Measurements from ENCODE around the gene RBM23.
A peak's percentile ranks its signal among the peaks of the same experiment; 100 is the strongest.

The RBM23 gene

DNA sequence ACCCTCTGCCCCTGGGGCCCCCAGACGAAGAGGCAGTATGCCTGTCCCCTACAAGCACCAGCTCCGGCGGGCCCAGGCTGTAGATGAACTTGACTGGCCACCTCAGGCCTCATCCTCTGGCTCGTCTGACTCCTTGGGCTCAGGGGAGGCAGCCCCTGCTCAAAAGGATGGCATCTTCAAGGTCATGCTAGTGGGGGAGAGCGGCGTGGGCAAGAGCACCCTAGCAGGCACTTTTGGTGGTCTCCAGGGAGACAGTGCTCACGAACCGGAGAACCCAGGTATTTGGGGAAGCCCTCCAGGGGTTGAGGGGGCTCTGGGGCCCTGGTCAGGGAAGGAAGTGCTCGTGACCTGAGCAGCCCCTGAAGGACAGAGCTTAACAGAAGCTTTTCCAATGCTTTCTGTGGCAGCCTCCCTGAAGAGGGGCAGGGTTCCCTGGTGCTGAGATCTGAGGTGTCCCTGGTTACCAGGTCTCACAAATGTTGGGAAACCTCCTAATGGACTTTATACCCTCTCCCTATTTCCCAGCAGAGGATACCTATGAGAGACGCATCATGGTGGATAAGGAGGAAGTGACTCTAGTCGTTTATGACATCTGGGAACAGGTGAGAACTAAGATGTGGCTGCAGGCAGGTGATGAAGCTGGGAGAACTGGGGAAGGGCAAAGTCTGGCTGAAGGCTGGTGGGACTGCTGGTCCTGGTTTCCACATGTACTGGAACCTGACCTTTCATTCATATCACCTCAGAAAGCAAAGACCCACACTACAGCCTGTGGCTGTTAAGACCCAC, 34.0 kb downstream of the RBM23 start:
- DNase-seq: no peak

DNA sequence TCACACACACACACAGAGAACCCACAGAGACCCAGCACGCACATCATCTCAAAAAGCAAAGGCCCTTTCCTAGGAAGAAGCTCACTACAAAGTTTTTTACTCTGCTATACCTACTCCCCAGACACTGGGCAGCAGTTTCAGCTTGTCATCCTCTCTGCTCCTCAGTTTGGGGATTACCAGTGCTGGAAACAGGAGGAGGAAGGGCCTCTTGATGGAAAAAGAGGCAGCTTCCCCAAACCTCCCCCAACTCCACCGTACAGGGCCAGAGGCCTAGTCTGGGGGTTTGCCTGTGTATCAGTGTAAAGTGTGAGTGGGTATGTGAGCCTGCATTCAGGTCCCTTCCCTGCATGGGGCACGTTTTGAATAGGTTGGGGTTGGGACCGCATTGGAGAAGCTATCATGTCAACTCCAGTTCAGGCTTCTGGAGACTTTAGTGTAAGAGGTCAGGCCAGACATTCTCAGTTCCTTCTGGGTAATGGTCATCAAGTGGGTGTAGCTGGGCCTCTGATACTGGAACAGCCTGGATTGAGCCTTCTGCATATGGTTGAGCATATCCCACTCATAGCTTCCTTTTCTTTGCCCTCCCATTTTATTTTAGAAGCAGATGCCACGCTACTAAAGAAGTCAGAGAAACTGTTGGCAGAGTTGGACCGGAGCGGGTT, 34.7 kb downstream of the RBM23 start:
- DNase-seq: no peak

DNA sequence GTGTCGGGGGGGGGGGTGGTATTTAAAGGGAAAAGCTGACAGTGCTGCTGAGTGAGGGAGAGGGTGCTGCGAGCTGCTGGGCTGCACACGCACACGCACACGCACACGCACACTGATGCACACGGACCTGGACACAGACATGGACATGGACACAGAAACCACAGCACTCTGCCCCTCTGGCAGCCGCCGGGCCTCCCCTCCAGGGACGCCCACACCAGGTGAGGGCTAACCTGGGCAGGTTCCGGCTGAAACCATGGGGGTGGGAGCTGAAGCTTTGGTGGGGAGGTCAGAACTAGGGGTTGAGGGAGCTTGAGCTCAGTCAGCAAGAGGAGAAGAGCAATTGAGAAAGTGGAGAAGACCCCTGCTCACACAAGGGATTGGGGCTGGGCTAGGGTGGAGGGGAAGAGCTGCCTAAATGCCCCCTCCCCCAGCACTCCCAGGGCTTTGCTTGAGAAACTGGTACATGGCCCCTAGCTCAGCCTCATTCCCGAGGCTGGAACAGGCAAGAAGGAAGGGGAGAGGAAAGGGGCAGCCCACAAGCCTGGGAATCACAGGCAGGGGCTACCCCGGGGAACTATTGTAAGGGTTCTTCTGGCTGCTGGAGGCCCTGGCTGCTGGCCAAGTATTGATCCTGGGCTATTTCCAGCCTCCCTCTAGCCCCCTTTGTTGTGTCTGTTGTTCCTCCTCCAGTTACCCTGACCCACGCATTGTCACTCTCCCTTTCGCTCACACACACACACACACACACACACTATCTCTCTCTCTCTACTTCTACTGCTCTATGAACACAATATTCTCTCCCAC, 35.6 kb downstream of the RBM23 start, which contains the start of gene REM2:
Gene REM2 (plus strand): TSS at position 50 of the 804 bp plus-strand sequence. CDS start 66 bp downstream, at position 116.
- no peak for DNase-seq

DNA sequence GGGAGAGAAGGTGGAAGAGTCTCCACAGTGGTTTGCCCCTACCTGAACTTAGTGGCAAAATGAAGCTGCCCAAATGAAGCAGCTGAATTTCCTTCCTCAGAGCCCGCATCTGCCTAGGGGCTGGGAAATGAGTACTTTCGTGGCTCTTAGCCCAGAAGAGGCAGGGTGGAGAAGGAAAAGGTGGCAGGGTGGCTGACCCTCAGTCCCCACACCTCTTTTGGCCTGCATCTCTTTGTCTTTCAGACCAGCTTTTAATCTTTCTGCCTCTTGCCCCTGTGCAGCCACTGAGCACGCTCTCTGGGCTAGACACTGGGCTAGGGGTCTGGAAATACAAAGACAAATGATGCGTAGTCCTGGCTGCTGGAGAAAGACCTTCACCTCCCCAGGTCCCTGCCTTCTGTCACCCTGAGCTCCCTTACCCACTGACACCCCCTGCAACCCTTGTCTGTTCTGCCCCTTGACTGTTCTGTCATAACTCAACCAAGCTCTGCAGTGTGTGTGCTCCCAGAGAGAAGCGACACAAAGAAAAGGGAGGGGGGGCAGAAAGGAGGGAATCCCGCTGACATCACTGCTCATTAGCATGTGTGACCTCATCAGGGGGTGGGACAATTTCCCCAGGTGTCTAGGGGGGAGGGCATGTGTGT, 36.3 kb downstream of the RBM23 start:
- no peak for DNase-seq

DNA sequence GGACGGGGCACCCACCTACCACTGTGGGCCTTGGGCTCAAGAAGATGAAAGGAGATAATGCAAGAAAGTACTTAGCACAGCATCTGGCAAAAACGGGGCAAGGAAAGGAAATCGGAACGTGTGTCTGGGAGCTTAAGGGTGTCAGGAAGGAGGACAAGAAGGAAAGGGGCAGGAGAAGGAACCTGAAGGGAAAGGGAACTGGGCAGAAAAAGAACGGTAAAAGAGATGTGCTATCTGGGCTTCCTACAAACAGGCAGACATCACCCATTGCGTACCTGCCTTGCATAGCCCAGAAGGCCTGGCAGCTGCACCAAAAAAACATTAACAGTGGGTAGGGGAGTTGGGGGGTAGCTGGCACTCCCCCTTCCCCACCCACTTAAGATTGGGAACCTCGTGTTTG, 36.9 kb downstream of the RBM23 start:
- DNase-seq: no peak

DNA sequence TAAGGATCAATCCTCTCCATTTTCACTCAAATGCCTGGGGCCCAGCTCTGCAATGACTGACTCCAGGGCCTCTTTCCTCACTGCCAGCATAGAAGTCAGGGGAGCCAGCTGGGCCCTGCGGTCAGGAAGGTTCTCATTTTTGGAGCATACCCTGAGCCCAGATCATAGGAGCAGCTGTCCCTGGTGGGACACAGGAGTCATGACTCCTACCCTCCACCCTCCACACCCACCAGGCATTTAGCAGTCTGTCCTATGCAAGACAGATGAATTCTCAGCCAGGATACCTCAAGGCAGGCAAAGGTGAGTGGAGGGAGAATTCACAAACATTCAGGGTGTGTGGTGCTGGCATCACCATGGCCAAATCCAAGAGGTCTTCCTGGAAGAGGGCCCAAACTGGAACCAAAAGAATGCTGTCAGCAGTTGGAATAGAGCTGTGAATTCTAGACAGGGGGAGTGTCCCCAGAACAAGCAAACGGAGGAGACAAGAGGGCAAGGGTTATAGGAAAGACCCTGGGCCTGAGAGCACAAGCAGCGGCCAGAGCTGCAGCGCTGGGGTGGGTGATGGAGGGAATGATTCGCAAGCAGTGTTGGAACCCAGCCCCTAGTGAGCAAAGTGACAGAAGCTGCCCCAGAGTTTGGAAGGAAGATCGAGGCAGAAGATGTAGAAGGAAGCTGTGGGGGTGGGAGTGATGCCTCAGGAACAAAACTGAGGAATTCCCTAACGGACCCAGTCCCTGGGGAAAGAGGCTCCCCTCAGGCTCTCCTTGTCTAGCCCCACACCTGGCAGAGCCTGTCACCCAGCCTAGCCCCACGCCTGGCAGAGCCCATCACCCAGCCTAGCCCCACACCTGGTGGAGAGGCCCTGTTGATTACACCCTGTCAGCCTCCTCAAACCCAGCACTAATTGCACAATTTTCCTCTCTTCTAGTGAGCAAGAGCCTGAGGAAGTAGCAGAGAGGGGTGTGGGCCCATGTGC, 40.4 kb downstream of the RBM23 start:
- DNase-seq: no peak

DNA sequence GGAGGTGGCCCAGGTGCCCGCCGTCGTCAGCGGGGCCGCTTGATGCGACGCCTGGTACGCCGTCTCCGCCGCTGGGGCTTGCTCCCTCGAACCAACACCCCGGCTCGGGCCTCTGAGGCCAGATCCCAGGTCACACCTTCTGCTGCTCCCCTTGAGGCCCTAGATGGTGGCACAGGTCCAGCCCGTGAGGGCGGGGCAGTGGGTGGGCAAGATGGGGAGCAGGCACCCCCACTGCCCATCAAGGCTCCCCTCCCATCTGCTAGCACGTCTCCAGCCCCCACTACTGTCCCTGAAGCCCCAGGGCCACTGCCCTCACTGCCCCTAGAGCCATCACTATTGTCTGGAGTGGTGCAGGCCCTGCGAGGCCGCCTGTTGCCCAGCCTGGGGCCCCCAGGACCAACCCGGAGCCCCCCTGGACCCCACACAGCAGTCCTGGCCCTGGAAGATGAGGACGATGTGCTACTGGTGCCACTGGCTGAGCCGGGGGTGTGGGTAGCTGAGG, 41.9 kb downstream of the RBM23 start:
- no peak for DNase-seq

DNA sequence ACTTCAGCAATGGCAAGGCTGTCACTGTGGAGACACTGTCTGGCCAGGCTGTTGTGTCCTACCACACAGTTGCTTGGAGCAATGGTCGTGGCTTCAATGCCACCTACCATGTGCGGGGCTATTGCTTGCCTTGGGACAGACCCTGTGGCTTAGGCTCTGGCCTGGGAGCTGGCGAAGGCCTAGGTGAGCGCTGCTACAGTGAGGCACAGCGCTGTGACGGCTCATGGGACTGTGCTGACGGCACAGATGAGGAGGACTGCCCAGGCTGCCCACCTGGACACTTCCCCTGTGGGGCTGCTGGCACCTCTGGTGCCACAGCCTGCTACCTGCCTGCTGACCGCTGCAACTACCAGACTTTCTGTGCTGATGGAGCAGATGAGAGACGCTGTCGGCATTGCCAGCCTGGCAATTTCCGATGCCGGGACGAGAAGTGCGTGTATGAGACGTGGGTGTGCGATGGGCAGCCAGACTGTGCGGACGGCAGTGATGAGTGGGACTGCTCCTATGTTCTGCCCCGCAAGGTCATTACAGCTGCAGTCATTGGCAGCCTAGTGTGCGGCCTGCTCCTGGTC, 43.1 kb downstream of the RBM23 start:
- no peak for DNase-seq

DNA sequence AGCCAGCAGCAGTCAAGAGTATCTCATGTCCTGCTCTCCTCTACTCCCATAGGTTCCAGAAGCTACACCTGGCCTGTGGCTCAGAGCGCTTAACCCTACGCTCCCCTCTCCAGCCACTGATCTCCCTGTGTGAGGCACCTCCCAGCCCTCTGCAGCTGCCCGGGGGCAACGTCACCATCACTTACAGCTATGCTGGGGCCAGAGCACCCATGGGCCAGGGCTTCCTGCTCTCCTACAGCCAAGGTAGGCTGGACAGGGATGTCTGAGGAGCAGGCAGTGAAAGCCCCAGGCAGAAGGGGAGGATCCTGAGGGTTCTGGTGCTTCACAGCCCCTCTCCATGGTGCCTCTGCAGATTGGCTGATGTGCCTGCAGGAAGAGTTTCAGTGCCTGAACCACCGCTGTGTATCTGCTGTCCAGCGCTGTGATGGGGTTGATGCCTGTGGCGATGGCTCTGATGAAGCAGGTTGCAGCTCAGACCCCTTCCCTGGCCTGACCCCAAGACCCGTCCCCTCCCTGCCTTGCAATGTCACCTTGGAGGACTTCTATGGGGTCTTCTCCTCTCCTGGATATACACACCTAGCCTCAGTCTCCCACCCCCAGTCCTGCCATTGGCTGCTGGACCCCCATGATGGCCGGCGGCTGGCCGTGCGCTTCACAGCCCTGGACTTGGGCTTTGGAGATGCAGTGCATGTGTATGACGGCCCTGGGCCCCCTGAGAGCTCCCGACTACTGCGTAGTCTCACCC, 43.8 kb downstream of the RBM23 start:
- DNase-seq: no peak

DNA sequence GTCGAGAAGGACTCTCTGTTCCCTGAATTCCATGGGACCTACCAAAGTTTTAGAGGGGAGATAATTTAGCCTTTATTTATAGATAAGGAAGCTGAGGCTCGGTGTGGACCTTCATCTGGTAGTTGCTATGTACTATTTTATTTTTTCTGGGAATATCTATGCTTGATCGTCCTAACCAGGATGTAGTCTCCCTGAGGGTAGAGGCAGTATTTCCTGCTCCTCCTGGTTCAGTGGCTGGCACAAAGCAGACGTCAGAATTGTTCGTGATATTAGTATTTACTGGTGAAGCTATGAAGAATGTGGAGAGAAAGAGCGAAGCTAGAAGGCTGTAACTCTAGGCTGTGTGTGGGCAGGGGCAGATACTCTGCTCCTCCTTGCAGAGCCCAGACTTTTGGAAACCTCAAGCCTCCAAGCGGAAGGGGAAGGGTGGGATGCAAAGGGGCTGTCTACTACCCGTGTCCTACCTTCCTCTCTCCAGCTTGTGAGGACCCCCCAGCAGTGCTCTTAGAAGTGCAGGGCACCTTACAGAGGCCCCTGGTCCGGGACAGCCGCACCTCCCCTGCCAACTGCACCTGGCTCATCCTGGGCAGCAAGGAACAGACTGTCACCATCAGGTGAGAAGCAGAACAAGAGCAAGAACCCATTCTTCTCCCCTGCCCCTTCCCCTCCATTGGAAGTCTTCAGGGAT, 46.0 kb downstream of the RBM23 start:
- DNase-seq: no peak

DNA sequence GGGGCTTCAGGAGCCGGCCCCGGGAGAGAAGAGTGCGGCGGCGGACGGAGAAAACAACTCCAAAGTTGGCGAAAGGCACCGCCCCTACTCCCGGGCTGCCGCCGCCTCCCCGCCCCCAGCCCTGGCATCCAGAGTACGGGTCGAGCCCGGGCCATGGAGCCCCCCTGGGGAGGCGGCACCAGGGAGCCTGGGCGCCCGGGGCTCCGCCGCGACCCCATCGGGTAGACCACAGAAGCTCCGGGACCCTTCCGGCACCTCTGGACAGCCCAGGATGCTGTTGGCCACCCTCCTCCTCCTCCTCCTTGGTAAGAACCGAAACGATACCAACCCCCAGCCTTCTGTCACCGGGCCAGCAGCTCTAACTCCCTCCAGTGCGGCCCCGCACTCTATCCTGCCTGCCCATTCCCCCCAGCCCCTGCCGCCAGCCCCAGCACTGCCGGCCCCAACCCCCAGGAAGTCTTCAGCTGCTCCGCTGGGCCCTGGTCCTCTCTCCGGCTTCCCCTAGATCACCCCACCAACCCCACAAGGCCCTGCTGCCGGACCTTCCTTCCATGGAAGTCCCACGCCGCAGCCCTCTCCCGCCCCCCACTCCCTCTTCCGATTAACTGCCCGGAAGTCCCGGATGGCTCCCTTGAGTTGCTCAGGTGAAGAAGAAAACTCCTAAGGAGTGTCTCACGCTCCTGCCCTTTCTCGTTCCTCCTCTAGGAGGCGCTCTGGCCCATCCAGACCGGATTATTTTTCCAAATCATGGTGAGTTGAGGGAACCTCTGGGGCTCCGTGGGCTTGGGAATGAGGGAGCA, 46.7 kb downstream of the RBM23 start:
- peak; percentile 67 for DNase-seq

DNA sequence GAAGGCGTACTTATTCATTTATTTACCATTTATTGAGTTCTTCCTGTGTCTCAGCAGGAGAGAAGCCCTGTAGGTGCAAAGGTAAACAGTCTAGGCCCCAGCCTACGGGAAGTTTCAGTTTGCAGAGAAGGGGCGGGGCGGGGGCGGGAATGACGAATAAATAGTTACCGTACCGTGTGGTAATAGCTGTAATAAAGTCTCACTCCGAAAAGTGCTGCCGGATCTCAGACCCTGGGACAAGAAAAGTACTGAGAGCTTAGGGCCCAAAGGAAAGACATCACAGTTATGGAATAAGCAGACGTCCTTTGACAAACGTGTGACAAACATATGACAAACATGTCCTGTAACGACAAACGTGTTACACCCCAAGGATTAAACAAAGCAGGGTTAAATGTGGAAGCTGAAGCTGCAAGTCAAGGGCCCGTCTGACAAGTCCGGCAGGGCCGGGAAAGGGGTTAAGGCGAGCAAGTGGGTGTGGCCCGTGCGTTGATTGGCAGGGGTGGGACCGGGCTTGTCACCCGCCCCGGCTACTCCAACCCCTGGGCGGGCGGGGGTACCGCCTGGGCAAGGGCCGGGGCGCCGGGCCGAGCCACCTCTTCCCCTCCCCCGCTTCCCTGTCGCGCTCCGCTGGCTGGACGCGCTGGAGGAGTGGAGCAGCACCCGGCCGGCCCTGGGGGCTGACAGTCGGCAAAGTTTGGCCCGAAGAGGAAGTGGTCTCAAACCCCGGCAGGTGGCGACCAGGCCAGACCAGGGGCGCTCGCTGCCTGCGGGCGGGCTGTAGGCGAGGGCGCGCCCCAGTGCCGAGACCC, 47.5 kb downstream of the RBM23 start, which contains the start of gene LRP10:
Gene LRP10 (plus strand): TSS at position 517 of the 809 bp plus-strand sequence. CDS start 564 bp downstream, outside the sequence.
- peak; percentile 85 for DNase-seq

DNA sequence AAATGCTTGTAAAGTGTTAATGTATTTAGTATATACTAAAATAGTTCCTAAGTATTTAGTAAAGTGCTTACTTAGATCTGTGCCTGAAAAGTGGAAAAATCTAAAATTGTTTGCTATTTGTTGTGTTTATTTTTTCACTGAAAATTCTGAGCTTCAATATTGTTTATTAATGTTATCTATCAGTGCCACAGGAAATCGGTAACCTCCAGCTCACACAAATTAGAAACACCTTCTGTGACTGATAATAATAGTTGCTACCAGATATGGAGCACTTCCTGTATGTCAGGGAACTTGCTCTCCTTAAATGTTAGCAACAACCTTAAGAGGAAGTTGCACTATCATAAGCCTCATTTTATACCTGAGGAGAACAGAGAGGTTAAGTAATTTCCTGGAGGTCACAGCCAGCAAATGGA, 48.1 kb downstream of the RBM23 start:
- DNase-seq: no peak

DNA sequence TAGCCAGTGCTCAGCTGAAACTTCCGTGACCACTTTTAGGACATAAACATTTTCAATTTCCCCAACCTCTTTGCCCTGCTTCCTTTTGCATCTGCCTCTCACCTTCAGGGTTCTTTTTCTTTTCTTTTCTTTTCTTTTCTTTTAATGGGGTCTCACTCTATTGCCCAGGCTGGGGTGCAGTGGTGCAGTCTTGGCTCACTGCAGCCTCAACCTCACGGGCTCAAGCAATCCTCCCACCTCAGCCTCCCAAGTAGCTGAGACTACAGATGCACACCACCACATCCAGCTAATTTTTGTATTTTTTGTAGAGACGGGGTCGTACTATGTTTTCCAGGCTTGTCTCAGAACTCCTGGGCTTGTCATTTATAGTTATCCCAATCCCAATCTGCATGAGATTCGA, 52.1 kb downstream of the RBM23 start:
- no peak for DNase-seq

DNA sequence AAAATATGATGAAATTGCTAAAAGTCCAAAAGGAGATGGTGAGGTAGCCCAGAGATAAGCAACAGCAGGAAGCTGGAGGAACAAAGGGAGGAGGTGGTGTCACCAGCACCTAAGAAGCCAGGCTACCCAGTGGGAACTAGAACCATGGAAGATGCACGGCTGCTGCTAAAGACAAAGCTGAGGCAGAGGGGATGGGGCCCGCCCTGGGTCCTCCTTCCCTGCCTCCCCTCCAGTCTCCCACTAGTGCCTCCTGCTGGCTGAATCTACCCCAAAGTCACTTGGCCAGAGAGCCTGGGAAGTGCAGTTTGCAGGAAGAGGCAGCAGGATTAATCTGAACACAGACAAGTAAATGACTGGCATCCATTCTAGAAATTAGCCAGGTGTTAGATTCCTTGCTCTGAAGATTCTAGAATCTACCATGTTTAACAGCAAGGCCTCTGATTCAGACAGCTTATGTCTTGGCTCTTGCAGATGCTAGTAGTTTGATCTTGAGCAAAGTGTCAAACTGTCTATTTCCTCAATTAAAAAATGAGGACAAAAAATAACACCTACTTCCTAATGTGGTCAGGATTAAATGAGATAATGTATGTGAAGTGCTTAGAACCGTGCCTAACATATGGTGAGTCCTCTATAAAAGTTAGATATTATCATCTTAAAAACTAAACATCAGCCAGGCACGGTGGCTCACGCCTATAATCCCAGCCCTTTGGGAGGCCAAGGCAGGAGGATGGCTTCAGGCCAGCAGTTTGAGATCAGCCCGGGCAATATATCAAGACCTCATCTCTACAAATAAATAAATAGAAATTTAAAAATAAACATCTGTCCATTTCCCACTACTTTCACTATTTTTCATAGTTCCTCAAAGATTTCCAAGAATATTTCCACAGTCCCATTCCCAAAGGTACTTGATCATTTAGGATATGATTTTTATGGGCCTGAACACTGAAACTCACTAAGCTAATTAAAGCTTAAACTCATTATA, 53.2 kb downstream of the RBM23 start:
- DNase-seq: no peak

DNA sequence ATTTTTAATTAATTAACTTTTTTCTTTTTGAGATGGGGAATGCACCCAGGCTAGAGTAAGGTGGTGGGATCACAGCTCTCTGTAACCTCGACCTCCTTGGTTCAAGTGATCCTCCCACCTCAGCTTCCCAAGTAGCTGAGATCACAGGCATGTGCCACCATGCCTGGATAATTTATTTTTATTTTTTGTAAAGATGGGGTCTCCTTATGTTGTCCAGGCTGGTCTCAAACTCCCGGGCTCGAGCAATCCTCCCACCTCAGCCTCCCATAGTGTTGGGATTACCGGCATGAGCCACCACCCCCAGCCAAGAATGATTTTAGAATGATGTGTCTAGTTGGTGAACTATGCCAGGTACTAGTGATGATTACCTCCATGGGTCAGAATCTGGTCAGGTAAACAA, 54.0 kb downstream of the RBM23 start:
- no peak for DNase-seq

DNA sequence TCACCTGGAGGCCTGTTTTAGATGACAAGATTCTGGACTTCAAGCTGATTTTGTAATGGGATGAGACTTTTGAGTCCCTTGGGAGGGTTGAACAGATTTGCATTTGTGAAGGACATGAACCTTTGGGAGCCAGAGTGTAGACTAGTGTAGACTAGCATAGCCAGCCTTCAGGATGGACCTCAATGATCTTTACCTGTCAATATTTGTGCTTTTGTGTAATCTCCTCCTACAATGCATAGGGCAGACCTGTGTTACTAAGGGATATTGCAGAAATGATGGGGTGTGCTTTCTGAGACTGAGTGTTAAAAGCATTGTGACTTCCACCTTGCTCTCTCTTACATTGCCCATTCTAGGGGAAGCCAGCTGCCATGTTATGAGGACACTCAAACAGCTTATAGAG, 57.3 kb downstream of the RBM23 start:
- DNase-seq: no peak

Measured in HCEC 1CT (cell line).